HAP-1 (cell line): ENCODE measurements around the gene CCDC89.
A peak's percentile ranks its signal among the peaks of the same experiment; 100 is the strongest.

Experiments used
- DNase-seq, 2 experiments: peaks; one replicate each; pipeline ENCODE4 v3.0.0-alpha.2; 2016 to 2020; ENCODE audit warnings: low spot score in 2 of 2
- H3K27me3 ChIP-seq: fragments of 250-450 bp; sonication (Bioruptor Pico); 2 replicates; pipeline ENCODE4 v1.5.1; 2020; ENCODE audit warnings: low read depth, mild to moderate bottlenecking, moderate library complexity
- H3K36me3 ChIP-seq: fragments of 250-450 bp; sonication (Bioruptor Pico); replicated peaks from 2 replicates; pipeline ENCODE4 v1.5.1; 2020; ENCODE audit warnings: mild to moderate bottlenecking
- H3K4me1 ChIP-seq: fragments of 250-450 bp; sonication (Bioruptor Pico); 2 replicates; pipeline ENCODE4 v1.5.1; 2020; ENCODE audit warnings: mild to moderate bottlenecking
- H3K4me3 ChIP-seq: fragments of 250-450 bp; sonication (Bioruptor Pico); 2 replicates; pipeline ENCODE4 v1.5.1; 2020; ENCODE audit warnings: mild to moderate bottlenecking, moderate library complexity
- H3K9me3 ChIP-seq: fragments of 250-450 bp; sonication (Bioruptor Pico); 2 replicates; pipeline ENCODE4 v1.5.1; 2020; ENCODE audit warnings: mild to moderate bottlenecking, moderate library complexity
- in situ Hi-C: fragments of 300-500 bp; cut with MboI; formaldehyde crosslinking; loops from 3 replicates; pipeline ENCODE4 v1.14.3; 2020; ENCODE audit warnings: low sequenced_read_pairs, inconsistent platforms, mixed read lengths

CCDC89 gene

DNA sequence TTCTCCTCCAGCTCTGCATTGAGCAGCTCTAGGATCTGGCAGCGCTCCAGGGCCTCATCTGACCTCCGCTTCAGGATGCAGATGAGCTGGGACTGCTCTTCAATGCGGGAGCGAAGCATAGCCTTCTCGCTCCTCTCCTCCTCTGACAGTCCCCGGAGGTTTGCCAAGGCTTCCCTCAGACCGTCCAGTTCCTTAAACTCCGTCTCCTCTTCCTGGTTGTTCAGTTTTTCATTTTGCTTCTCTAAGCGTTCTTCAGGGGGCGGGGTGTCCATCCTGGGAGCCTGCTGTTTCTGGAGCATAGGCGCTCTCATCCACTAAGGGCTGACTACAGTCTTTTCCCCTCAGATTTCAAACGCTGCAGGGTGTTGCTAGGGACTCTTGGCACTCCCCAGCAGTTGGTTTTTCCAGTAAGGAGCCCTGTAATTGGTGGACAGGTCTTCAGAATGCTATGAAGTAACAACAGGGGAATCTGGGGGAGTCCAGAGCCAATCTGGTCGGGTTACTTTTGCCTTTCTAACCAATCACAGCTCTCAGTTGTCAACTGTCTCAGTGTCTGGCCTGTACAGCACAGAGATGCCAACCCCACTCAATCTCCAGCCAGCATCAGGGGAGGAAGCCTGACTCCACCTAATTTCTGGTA, at the start of gene CCDC89:
TSS of gene CCDC89 (minus strand) at position 376 of the 640 bp plus-strand sequence. CDS start at position 311, 65 bp downstream.
- Histone ChIP-seq H3K27me3 (peaks cover 7% of the 10 kb centered on the region; the same call in 1 of the 2 replicates), H3K4me1 (no peaks in the 10 kb centered on the region; the same call in 1 of the 2 replicates), H3K4me3 (no peak within 1 kb of the TSS), H3K9me3 (no peaks in the 10 kb centered on the region), H3K36me3 (no peaks in the 10 kb centered on the region)
- no peak for DNase-seq
- in situ Hi-C loops = no loop called here

DNA sequence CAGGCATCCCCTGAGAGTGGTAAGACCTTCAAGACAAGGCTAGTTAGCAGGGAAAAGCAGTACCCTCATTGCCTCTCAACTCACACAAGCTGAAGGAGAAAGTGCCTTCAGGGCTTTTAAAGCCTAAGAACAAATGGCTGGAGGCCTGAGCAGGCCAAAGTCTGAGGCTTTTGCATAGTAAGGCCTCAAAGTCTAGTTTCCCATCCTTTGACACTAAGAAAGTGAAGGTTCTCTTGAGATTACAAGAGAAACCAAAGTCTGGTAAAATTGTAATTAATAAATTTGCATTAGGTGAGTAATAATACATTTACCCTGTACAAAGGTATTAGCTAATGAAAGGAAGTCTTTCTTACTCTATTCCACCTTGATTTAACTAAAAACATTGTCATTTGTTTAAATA, 47.0 kb upstream of the CCDC89 start:
- H3K27me3 ChIP-seq = 0 out of 2 replicates have a peak, but pooled peaks cover 3% of the 10 kb centered on the region
- H3K4me1 ChIP-seq = no peaks in the 10 kb centered on the region
- no peak overlapping the region for H3K4me3 ChIP-seq
- no peaks in the 10 kb centered on the region for H3K9me3 ChIP-seq
- no peak for DNase-seq
- H3K36me3 ChIP-seq = no peaks in the 10 kb centered on the region
- in situ Hi-C loops = no loop called here

DNA sequence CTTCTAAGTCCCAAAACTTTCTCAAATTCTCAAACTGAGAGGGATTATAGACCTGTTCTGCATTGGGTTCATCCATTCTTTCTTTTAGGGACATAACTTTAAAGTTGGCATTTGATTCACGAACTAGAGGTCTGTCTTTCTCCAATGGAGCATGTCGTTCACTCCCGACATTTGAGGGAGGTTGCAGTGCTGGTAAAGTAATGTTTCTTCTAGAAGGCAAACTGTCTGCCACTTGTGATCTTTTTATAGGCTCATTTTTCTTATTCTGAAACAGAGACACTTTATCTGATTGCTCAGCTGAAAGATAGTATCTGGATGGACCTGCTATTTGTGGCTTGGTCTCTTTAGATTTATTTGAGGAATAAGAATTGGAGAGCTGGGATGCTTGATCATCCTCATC, 40.4 kb upstream of the CCDC89 start:
- Histone ChIP-seq H3K27me3 (peaks cover 13% of the 10 kb centered on the region), H3K4me3 (no peak overlapping the region), H3K9me3 (no peaks in the 10 kb centered on the region; the same call in 1 of the 2 replicates), H3K4me1 (no peaks in the 10 kb centered on the region), H3K36me3 (no peaks in the 10 kb centered on the region)
- in situ Hi-C loops = no loop called here
- no peak for DNase-seq

DNA sequence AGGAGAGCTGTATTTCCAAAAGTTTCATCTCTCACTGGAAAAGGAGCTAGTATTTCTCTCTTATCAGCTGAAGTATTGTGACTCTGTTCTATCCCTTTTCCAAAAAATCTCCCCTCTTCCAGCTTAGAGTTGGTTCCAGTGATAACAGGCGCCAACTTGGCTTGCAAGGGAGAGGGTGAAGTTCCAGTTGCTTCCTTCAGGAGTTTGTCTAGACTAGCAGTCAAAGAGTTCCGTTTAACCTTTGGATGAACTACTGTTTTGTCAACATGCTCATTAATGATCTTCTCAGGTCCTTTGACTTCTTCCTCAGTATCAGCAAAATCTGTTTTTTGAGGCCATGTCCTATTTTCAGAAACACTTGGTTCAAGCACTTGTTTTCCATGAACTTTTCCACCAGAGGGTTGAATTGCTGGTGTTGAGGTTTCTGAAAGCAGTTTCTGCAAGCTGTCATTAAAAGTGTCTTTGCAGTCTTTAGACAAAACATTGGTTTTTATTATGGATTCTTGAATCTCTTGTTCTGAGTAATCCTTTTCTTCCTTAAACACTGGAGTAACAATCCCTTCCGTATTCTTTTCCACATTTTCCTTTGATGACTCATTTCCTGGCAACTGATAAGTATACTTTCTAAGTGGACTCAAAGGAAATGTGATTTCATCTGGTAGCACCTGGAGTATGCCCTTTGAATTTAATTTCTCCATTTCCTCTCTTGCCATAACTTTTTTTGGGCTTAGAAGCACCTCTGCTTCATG, 39.7 kb upstream of the CCDC89 start:
- Histone ChIP-seq H3K27me3 (peaks cover 16% of the 10 kb centered on the region), H3K36me3 (no peaks in the 10 kb centered on the region), H3K9me3 (no peaks in the 10 kb centered on the region; the same call in 1 of the 2 replicates), H3K4me1 (no peaks in the 10 kb centered on the region), H3K4me3 (no peak overlapping the region)
- peak in 1 of 2 experiments; percentile 28 for DNase-seq
- in situ Hi-C loops = no loop called here

DNA sequence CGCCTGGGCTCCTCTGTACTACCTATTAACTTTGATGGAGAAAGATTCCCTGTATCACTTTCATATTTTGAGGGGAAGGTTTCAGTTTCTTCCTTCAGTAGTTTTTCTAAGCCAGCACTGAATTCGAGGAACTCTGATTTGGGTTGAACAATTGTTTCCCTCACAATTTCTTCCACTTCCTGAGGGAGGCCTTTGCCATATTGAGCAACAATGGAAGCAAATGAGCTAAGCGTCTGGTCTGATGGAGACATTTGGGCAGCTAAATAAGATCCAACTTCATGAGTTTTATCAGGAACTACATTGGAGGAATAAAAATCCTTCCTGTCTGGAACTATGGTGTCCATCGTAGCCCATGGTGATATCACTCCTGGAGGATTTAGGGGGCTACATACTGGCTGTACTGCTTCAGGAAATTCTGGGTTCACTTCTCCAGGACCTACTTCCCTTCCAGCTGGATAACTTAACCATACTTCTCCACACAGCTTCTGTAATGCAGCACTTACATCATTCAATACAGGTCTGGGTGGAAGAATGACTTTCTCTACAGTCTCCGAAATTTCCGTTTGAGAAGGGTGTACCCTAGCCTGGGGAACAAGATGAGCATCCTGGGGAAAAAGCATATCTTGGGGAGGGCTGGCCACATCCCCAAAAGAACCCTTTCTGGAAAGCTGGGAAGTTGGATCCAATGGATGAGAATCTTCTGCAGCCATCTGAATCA, 38.9 kb upstream of the CCDC89 start:
- in situ Hi-C loops = no loop called here

DNA sequence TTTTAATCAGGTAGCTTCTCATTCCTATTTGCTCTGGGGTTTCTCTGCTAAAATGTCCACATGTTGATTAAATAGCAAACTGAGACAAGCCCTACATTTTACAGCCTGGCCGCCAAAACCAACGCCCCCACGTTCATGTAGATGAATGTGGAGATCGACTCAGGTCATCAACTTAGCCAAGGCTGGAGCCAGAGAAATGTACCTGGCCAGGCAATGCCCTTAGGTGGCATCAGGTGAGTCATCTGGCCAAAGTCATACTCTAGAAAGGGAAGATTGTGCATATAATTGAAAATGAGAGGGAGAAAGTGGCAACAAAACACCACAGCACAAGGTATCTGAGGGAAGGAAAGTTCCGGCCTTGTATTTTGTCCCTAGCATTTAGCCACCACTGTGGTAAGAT, 37.1 kb upstream of the CCDC89 start:
- no peaks in the 10 kb centered on the region for H3K4me1 ChIP-seq
- H3K4me3 ChIP-seq = no peak overlapping the region
- in situ Hi-C loops = no loop called here
- DNase-seq = no peak
- no peaks in the 10 kb centered on the region; the same call in 1 of the 2 replicates for H3K9me3 ChIP-seq
- H3K27me3 ChIP-seq = peaks cover 22% of the 10 kb centered on the region
- H3K36me3 ChIP-seq = no peaks in the 10 kb centered on the region

More for the DNA sequence above, 38.9 kb upstream of the CCDC89 start:
- no peak for DNase-seq
- Histone ChIP-seq H3K4me1 (no peaks in the 10 kb centered on the region), H3K27me3 (peaks cover 19% of the 10 kb centered on the region), H3K4me3 (no peak overlapping the region), H3K36me3 (no peaks in the 10 kb centered on the region), H3K9me3 (no peaks in the 10 kb centered on the region; the same call in 1 of the 2 replicates)

DNA sequence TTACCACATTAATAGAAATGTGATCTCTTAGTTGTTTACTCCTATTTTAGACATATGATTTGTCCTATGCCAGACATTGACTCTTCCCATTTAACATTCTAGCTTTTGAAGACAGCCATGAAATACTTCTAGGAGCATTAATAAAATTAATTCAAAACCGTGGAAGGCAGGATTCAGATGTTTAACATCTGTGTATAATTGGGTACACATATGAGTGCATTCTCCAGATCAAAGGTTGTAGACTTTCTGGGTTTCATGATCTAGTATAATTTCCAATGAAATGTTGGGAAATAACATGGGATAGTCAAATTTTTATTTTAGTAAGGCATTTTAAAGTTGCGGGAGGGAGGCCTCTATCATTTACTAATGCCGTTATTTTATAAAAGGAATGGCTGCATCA, 35.2 kb upstream of the CCDC89 start:
- H3K36me3 ChIP-seq = no peaks in the 10 kb centered on the region
- DNase-seq = no peak
- H3K4me1 ChIP-seq = no peaks in the 10 kb centered on the region
- H3K4me3 ChIP-seq = no peak overlapping the region
- no peaks in the 10 kb centered on the region for H3K9me3 ChIP-seq
- peaks cover 16% of the 10 kb centered on the region for H3K27me3 ChIP-seq
- in situ Hi-C loops = no loop called here

DNA sequence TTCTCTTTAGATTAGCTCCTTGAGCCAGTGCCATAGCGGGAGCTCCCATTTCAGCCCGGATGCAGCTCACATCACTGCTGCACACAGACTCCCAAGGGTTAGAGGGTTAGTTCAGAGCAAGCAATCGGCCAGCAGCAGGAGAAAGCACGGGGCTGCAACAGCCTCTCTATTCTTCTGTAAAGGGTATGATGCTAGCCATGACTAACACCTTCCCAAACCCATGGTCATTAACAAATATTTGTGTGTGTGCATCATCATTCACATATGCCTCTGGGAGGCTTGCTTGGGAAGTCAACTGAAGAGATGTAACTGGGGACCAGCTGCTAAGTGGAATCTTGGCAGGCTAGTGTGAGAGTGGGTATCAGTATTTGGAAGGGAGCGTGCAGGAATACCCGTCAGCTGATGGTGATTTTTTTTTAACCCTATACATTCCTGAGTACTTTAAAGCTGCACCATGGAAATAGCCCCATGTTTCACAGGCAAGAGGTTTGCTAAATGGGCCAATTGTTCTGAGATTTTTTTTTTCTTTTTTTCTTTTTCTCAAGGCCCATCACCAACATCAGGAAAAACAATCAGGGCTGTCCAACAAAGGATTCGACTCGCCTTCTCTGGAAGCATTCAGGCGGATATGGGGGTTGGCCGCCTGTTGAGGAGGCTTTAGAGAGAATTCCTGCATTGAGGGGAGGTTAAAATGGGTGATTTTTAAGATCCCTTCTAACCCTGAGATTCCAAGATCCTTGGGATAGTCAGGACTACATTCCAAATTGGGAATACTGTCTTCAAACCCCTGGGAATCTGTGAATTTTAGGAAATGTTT, 33.2 kb upstream of the CCDC89 start:
- H3K4me3 ChIP-seq = no peak overlapping the region
- H3K27me3 ChIP-seq = peaks cover 16% of the 10 kb centered on the region
- DNase-seq = no peak
- in situ Hi-C loops = no loop called here
- no peaks in the 10 kb centered on the region for H3K36me3 ChIP-seq
- H3K9me3 ChIP-seq = no peaks in the 10 kb centered on the region
- H3K4me1 ChIP-seq = no peaks in the 10 kb centered on the region

DNA sequence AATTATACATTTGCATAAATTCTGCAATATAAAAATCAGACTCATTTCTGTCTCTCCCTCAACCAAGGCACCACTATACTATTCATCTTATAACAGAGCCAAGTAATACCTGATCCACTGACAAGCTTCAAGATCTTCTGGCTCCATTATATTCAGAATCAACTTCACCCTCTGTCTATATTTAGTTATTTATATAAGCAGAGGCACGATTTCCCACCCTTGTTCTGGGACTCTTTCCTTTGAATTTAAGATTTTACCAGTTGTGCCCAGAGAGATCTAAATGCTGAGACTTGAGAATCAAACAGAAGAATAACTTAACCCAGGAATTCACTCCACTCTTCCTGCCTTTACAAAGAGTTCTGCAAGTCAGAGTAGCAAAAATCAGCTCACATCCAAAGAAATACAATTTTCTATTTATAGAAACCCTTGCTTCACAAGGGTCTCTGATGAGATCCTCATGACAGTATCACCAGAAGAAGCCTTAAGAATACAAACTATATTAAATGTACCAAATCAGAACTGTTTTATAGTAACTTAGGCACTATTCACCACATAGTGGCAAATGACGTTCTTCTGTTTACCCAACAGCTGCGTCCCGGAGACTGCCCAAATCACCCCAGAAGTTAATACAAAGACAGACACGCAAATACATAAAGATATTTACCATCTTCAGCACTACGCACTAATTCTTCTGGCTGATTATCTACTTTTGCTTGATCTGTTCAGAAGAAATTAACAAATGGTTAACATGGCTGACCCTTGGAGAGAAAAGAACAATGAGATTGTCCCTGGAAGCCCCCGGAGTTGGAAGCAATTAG, 32.3 kb upstream of the CCDC89 start:
- H3K4me3 ChIP-seq = no peak overlapping the region

DNA sequence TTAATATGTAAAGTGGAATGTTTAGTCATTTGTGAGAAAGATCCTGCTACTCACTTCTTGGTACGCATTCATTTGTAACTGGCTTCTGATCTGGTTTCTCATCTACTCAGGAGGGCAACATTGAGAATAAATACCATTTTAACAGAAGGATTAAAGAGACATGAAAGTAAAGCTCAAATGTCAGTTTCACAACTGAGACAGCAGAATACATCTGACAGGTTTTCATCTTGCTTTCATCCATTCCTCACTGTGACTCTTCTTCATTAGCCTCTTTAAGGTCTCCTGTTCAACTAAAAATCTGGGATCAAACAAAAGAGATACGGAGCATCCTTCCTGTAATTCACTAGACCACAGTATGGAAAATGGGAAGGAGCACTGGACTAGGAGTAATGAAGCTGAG, 31.4 kb upstream of the CCDC89 start:
- DNase-seq = no peak
- Histone ChIP-seq H3K36me3 (no peaks in the 10 kb centered on the region), H3K9me3 (no peaks in the 10 kb centered on the region), H3K27me3 (peaks cover 16% of the 10 kb centered on the region), H3K4me3 (no peak overlapping the region), H3K4me1 (no peaks in the 10 kb centered on the region)
- in situ Hi-C loops = no loop called here

More for the DNA sequence above, 32.3 kb upstream of the CCDC89 start:
- Histone ChIP-seq H3K9me3 (no peaks in the 10 kb centered on the region), H3K36me3 (no peaks in the 10 kb centered on the region), H3K27me3 (peaks cover 16% of the 10 kb centered on the region), H3K4me1 (no peaks in the 10 kb centered on the region)
- in situ Hi-C loops = no loop called here
- no peak for DNase-seq

DNA sequence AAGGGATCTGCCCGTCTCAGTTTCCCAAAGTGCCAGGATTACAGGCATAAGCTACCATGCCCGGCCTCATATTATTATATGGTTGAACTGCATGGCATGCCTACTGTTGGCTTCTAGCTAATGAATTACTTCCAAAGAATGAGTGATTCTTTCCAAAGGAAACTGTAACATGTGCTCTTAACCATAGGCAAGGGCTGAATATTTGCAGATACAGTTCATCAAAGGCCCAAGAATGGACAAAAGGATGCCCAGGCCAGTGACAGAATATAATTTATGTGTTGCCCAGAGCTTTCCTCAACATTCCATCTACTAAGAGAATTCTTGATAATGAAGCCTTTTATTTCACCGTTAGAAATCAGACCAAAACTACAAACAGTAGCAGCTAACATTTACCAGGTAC, 27.0 kb upstream of the CCDC89 start:
- no peaks in the 10 kb centered on the region for H3K4me1 ChIP-seq
- peaks cover 2% of the 10 kb centered on the region for H3K27me3 ChIP-seq
- DNase-seq = no peak
- H3K36me3 ChIP-seq = no peaks in the 10 kb centered on the region
- H3K4me3 ChIP-seq = no peak overlapping the region
- no peaks in the 10 kb centered on the region for H3K9me3 ChIP-seq
- in situ Hi-C loops = no loop called here

DNA sequence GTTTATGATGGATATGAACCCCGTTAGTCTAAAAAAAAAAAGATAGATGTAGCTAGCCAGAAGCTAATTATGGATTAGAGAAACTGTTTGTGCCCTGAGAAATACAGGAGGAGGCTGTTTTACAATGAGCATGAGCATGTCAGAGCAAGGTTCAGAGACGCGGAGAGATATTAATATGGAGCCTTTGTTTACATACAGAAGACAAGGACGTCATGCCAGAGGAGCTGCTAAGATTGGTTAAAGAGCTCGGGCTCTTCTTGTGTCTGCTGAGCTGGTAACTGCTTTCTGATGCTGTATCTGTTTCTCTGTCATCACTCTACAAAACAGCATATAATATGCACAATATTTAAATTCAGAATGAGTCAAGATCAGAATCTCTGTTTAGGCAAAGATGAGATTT, 24.9 kb upstream of the CCDC89 start:
- no peaks in the 10 kb centered on the region for H3K4me1 ChIP-seq
- H3K36me3 ChIP-seq = no peaks in the 10 kb centered on the region
- H3K9me3 ChIP-seq = no peaks in the 10 kb centered on the region
- peaks cover 7% of the 10 kb centered on the region for H3K27me3 ChIP-seq
- no peak overlapping the region for H3K4me3 ChIP-seq
- in situ Hi-C loops = no loop called here
- DNase-seq = no peak
